ENCODE measurements around the gene PIEZO2. TPM values are rescaled to one million over a fixed set of nuclear protein-coding genes. Genes with fewer than 3 reads are reported as not detected.

Gene PIEZO2
- total RNA-seq, 1 donor from 2014 or later, result 20.4 TPM

- no peaks in the 10 kb centered on the region for H3K36me3 ChIP-seq
- DNase-seq (no peak), ATAC-seq (no peak)
- intact Hi-C loops (cut with DNase I), result no loop called here
- H3K4me3 ChIP-seq, result no peak overlapping the region
- TF ChIP-seq CTCF (IDR thresholded peaks at IDR 0.05), result no peak
- no peak overlapping the region for H3K27ac ChIP-seq
- no peaks in the 10 kb centered on the region for H3K4me1 ChIP-seq
- H3K9me3 ChIP-seq, result no peaks in the 10 kb centered on the region
- H3K27me3 ChIP-seq, result no peaks in the 10 kb centered on the region
Measured at GRCh38 chr18:11078491-11078890, 70.9 kb downstream of the PIEZO2 start.

GRCh38 chr18:11077548-11078187, 71.7 kb downstream of the PIEZO2 start:
- Histone ChIP-seq H3K27me3 (no peaks in the 10 kb centered on the region), H3K4me3 (no peak overlapping the region), H3K36me3 (no peaks in the 10 kb centered on the region), H3K27ac (no peak overlapping the region), H3K9me3 (no peaks in the 10 kb centered on the region), H3K4me1 (no peaks in the 10 kb centered on the region)
- DNase-seq, result no peak
- intact Hi-C loops (cut with DNase I), result no loop called here
- TF ChIP-seq CTCF (IDR thresholded peaks at IDR 0.05), result no peak
- ATAC-seq, result no peak

- no peaks in the 10 kb centered on the region for H3K4me1 ChIP-seq
- no peak overlapping the region for H3K4me3 ChIP-seq
- no peak overlapping the region for H3K27ac ChIP-seq
- no peaks in the 10 kb centered on the region for H3K9me3 ChIP-seq
- H3K36me3 ChIP-seq, result no peaks in the 10 kb centered on the region
- intact Hi-C loops (cut with DNase I), result no loop called here
- DNase-seq (no peak), ATAC-seq (no peak)
- H3K27me3 ChIP-seq, result no peaks in the 10 kb centered on the region
- no peak for TF ChIP-seq CTCF (IDR thresholded peaks at IDR 0.05)
Measured at GRCh38 chr18:11074889-11075288, 74.5 kb downstream of the PIEZO2 start.

- Histone ChIP-seq H3K4me3 (no peak overlapping the region), H3K9me3 (no peaks in the 10 kb centered on the region), H3K27ac (no peak overlapping the region), H3K4me1 (no peaks in the 10 kb centered on the region), H3K36me3 (no peaks in the 10 kb centered on the region), H3K27me3 (no peaks in the 10 kb centered on the region)
- ATAC-seq (no peak), DNase-seq (no peak)
- intact Hi-C loops (cut with DNase I), result no loop called here
- TF ChIP-seq CTCF (IDR thresholded peaks at IDR 0.05), result no peak
Measured at GRCh38 chr18:11073971-11074370, 75.4 kb downstream of the PIEZO2 start.

GRCh38 chr18:11072632-11073031, 76.7 kb downstream of the PIEZO2 start:
- ATAC-seq, result no peak
- TF ChIP-seq CTCF (IDR thresholded peaks at IDR 0.05), result no peak
- Histone ChIP-seq H3K4me3 (no peak overlapping the region), H3K27me3 (no peaks in the 10 kb centered on the region), H3K4me1 (no peaks in the 10 kb centered on the region), H3K9me3 (no peaks in the 10 kb centered on the region), H3K27ac (no peak overlapping the region), H3K36me3 (no peaks in the 10 kb centered on the region)
- intact Hi-C loops (cut with DNase I), result no loop called here
- no peak for DNase-seq

GRCh38 chr18:11071300-11071699, 78.1 kb downstream of the PIEZO2 start:
- no peak overlapping the region for H3K4me3 ChIP-seq
- H3K4me1 ChIP-seq, result no peaks in the 10 kb centered on the region
- intact Hi-C loops (cut with DNase I), result no loop called here
- no peaks in the 10 kb centered on the region for H3K27me3 ChIP-seq
- no peak overlapping the region for H3K27ac ChIP-seq
- no peaks in the 10 kb centered on the region for H3K36me3 ChIP-seq
- H3K9me3 ChIP-seq, result no peaks in the 10 kb centered on the region
- ATAC-seq, result no peak
- no peak for DNase-seq
- no peak for TF ChIP-seq CTCF (IDR thresholded peaks at IDR 0.05)

Data from upper lobe of right lung (tissue), 1 donor.